K562 (cell line): ENCODE data around the gene PDLIM5. TPM values are rescaled to one million over a fixed set of nuclear protein-coding genes. Genes with fewer than 3 reads are reported as not detected.
A peak's percentile ranks its signal among the peaks of the same experiment; 100 is the strongest.

Experiments used
- ATAC-seq: fragments of 200-7000 bp; cut with Tn5 transposase; 3 replicates; pipeline ENCODE4 v1.9.1; 2020; ENCODE audit warnings: moderate library complexity
- BruUV-seq: library from RNA; stranded (reverse); fragments of 400-500 nt; replicated peaks from 2 replicates; lab custom pipeline; 2021; lab: Mats Ljungman, UMichigan
- CTCF ChIA-PET: fragments of 300-600 bp; formaldehyde crosslinking; extraction: SDS; loops from one replicate; lab custom pipeline; 2021; ENCODE audit warnings: low intra/inter-chr PET ratio; lab: Yijun Ruan, JAX
- POLR2A ChIA-PET: fragments of 300-600, 350-650 bp; sonication (Branson Sonifier 250); formaldehyde crosslinking; extraction: SDS; loops from one replicate; lab custom pipeline; 2021; ENCODE audit warnings: antibody characterized with exemption, inconsistent platforms; lab: Yijun Ruan, JAX
- DNase-seq, 4 experiments: peaks; one replicate each; pipeline versions ENCODE4 v3.0.0 to v3.0.0-alpha.2; 2011 to 2018; ENCODE audit warnings: low spot score in 3 of 4, mixed read lengths in 3 of 4; ENCODE audit errors: extremely low read depth in 1 of 4
- FAIRE-seq: peaks from 2 replicates; lab custom pipeline; 2011; peaks lifted over from hg19 to GRCh38; lab: Jason Lieb, UNC
- H2AFZ ChIP-seq: 2 replicates; pipeline ENCODE4 v1.6.0; 2011; ENCODE audit warnings: low read depth, low read length, control low read depth, inconsistent platforms
- H3K27ac ChIP-seq: fragments of 200-600 bp; 3 replicates; pipeline ENCODE4 v1.8.0; 2011; ENCODE audit warnings: low read depth, mild to moderate bottlenecking, control low read depth, inconsistent platforms, low read length, moderate library complexity, mixed read lengths; ENCODE audit errors: extremely low read depth
- H3K27me3 ChIP-seq, 2 experiments: fragments of 300-600 bp in 1 of 2; 2 replicates in 1 of 2; 3 replicates in 1 of 2; pipeline versions ENCODE4 v1.6.0 to v1.8.0; 2011; ENCODE audit warnings: inconsistent platforms in 2 of 2, low read length in 2 of 2, mild to moderate bottlenecking in 1 of 2, mixed read lengths in 1 of 2, moderate library complexity in 1 of 2; ENCODE audit not compliant: control insufficient read depth in 2 of 2, insufficient read depth in 2 of 2
- H3K36me3 ChIP-seq: fragments of 300-600 bp; 3 replicates; pipeline ENCODE4 v1.8.0; 2011; ENCODE audit warnings: mild to moderate bottlenecking, low read length, inconsistent platforms; ENCODE audit not compliant: control insufficient read depth, insufficient read depth
- H3K4me1 ChIP-seq, 2 experiments: fragments of 200-600 bp in 1 of 2; replicated peaks in 1 of 2; 2 replicates in 1 of 2; 3 replicates in 1 of 2; pipeline versions ENCODE4 v1.5.1 to v1.8.0; 2011; ENCODE audit warnings: inconsistent platforms in 2 of 2, low read length in 2 of 2, mild to moderate bottlenecking in 1 of 2, mixed read lengths in 1 of 2, moderate library complexity in 1 of 2; ENCODE audit not compliant: control insufficient read depth in 2 of 2, insufficient read depth in 2 of 2
- H3K4me2 ChIP-seq: 2 replicates; pipeline ENCODE4 v1.6.1; 2011; ENCODE audit warnings: low read length, control low read depth, inconsistent platforms, mixed read lengths; ENCODE audit not compliant: insufficient read depth
- H3K4me3 ChIP-seq: fragments of 200-600 bp; sonication (generic), shearing (Covaris generic); 2 replicates; pipeline ENCODE4 v1.5.1; 2016; ENCODE audit warnings: control low read depth, inconsistent platforms
- H3K79me2 ChIP-seq: fragments of 200-600 bp; 3 replicates; pipeline ENCODE4 v1.8.0; 2011; ENCODE audit warnings: low read length, inconsistent platforms; ENCODE audit not compliant: control insufficient read depth, insufficient read depth
- H3K9ac ChIP-seq, 2 experiments: 2 replicates each; pipeline versions ENCODE4 v1.6.0 to v1.6.1; 2011; ENCODE audit warnings: low read depth in 2 of 2, low read length in 2 of 2, control low read depth in 1 of 2, inconsistent platforms in 1 of 2, mild to moderate bottlenecking in 1 of 2, mixed read lengths in 1 of 2; ENCODE audit not compliant: insufficient read depth in 1 of 2
- H3K9me1 ChIP-seq: one replicate; pipeline ENCODE4 v1.6.0; 2011; ENCODE audit warnings: inconsistent platforms, mild to moderate bottlenecking, low read length, moderate library complexity; ENCODE audit not compliant: control insufficient read depth, insufficient read depth
- H3K9me3 ChIP-seq: replicated peaks from 2 replicates; pipeline ENCODE4 v1.5.1; 2011; ENCODE audit warnings: low read depth, low read length, inconsistent platforms; ENCODE audit not compliant: control insufficient read depth, insufficient read depth
- H4K20me1 ChIP-seq: replicated peaks from 2 replicates; pipeline ENCODE4 v1.6.1; 2011; ENCODE audit warnings: low read length, inconsistent platforms, mixed read lengths; ENCODE audit not compliant: control insufficient read depth, insufficient read depth
- BACH1 ChIP-seq: fragments of 200-800 bp; sonication (Bioruptor generic); IDR thresholded peaks from 2 replicates; pipeline ENCODE4 v1.6.1; 2016; ENCODE audit warnings: missing genetic modification characterization, missing compliant biosample characterization
- C11orf30 ChIP-seq: fragments of 450-650 bp; IDR thresholded peaks from 2 replicates; pipeline ENCODE4 v1.6.1; 2016; ENCODE audit warnings: low read depth, mild to moderate bottlenecking
- FOXP1 ChIP-seq: sonication (generic); formaldehyde crosslinking; IDR thresholded peaks from 2 replicates; pipeline ENCODE4 v1.8.0; 2022; ENCODE audit warnings: mild to moderate bottlenecking, missing genetic modification reagents
- PCBP2 ChIP-seq: fragments of 200-400 bp; formaldehyde crosslinking; IDR thresholded peaks from 2 replicates; pipeline ENCODE4 v1.6.1; 2018; ENCODE audit warnings: low read length, low read depth, mild to moderate bottlenecking, moderate library complexity; ENCODE audit not compliant: poor library complexity, severe bottlenecking
- RREB1 ChIP-seq: fragments of 250-450 bp; sonication (Bioruptor Pico); IDR thresholded peaks from 2 replicates; pipeline ENCODE4 v1.4.0; 2020
- ZNF316 ChIP-seq: fragments of 450-650 bp; IDR thresholded peaks from 2 replicates; pipeline ENCODE4 v1.6.1; 2016
- ZNF695 ChIP-seq: fragments of 450-650 bp; formaldehyde crosslinking; IDR thresholded peaks from 2 replicates; pipeline ENCODE4 v1.4.0; 2020; ENCODE audit warnings: mild to moderate bottlenecking, moderate library complexity
- in situ Hi-C: fragments of 300-500 bp; cut with MboI; formaldehyde crosslinking; loops from 4 replicates; pipeline ENCODE4 v1.15.0; 2018; ENCODE audit warnings: inconsistent platforms, mixed read lengths
- intact Hi-C: fragments of 100-400 bp; cut with micrococcal nuclease; formaldehyde crosslinking; loops from 2 replicates; pipeline ENCODE4 v1.14.2; 2022
- polyA plus RNA-seq, 8 experiments: library from polyadenylated mRNA; depleted of rRNA in 4 of 8; stranded (reverse) in 5 of 8; unstranded in 3 of 8; fragments of >200 nt; fragmentation: Nextera tagmentation in 2 of 8; fragmentation: Illumina TruSeq in 1 of 8; extraction: Ambion mirVana in 2 of 8; extraction: Trizol in 1 of 8; gene quantifications; 2 replicates each; pipeline versions ENCODE4 v1.2.1 to v1.2.3, GENCODE V29; 2011 to 2014; ENCODE audit warnings: inconsistent platforms in 1 of 8, missing spikeins in 1 of 8
- total RNA-seq, 7 experiments: library from RNA; depleted of rRNA in 6 of 7; stranded (reverse); fragments of >200 nt in 6 of 7; fragmentation: Illumina TruSeq in 2 of 7; extraction: Trizol in 2 of 7; gene quantifications; 2 replicates each; pipeline versions ENCODE4 v1.2.1 to v1.2.3, GENCODE V29; 2011 to 2021; ENCODE audit warnings: low replicate concordance in 1 of 7
- TF ChIP-seq, protein P1 (sequence below): IDR thresholded peaks from 2 replicates; pipeline ENCODE4 v1.6.1; 2016; ENCODE audit warnings: missing genetic modification characterization, missing compliant biosample characterization

The PDLIM5 gene
- total and polyA plus RNA-seq, 9 of the 15 experiments (the other 6 are each of a cell fraction or from before 2014, with no cell fraction given), result 36.9 to 127 (median 62.5) TPM

- Histone ChIP-seq H3K4me1 (no peaks in the 10 kb centered on the region), H3K9ac (no peak overlapping the region), H3K79me2 (no peaks in the 10 kb centered on the region), H3K9me1 (no peaks in the 10 kb centered on the region), H3K9me3 (no peaks in the 10 kb centered on the region), H3K27me3 (no peaks in the 10 kb centered on the region), H2AFZ (no peak overlapping the region), H3K4me3 (no peak overlapping the region), H4K20me1 (no peaks in the 10 kb centered on the region), H3K4me2 (no peak overlapping the region), H3K27ac (no peak overlapping the region), H3K36me3 (no peaks in the 10 kb centered on the region)
- TF ChIP-seq RREB1 (no peak), ZNF316 (peak; percentile 48; the same call in 1 of the 2 replicates), C11orf30 (peak; percentile 30; the same call in 1 of the 2 replicates), FOXP1 (CRISPR knock-in tag) (no peak), ZNF695 (CRISPR knock-in tag) (no peak), BACH1 (tag) (no peak), PCBP2 (no peak)
- TF ChIP-seq, protein P1, sequence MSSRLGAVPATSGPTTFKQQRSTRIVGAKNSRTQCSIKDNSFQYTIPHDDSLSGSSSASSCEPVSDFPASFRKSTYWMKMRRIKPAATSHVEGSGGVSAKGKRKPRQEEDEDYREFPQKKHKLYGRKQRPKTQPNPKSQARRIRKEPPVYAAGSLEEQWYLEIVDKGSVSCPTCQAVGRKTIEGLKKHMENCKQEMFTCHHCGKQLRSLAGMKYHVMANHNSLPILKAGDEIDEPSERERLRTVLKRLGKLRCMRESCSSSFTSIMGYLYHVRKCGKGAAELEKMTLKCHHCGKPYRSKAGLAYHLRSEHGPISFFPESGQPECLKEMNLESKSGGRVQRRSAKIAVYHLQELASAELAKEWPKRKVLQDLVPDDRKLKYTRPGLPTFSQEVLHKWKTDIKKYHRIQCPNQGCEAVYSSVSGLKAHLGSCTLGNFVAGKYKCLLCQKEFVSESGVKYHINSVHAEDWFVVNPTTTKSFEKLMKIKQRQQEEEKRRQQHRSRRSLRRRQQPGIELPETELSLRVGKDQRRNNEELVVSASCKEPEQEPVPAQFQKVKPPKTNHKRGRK, result no peak
- POLR2A ChIA-PET, result no interaction called here
- CTCF ChIA-PET, result no interaction called here
- intact Hi-C loops, result no loop called here
- no peak for DNase-seq
- no peak for FAIRE-seq
- BruUV-seq, result no TSS peak
- no peak for ATAC-seq
- in situ Hi-C loops, result no loop called here
Measured at GRCh38 chr4:94419549-94419948, 32.2 kb upstream of the PDLIM5 start.
